Measurements from ENCODE around the gene GRIN3B. TPM values are rescaled to one million over a fixed set of nuclear protein-coding genes. Genes with fewer than 3 reads are reported as not detected.
"Not testable (repeated sequence)": the region's sequence is repeated elsewhere in the genome, so short reads cannot be mapped to it uniquely, and the experiment has no call there.

The GRIN3B gene
- polyA plus RNA-seq, 1 donor, result 0.22 TPM

GRCh38 chr19:1020868-1021425, 20.7 kb downstream of the GRIN3B start, which contains the start of gene TMEM259:
TSS of gene TMEM259 (minus strand) at chr19:1021123. CDS start at chr19:1020996, 127 bp downstream.
- peak; percentile 98 for DNase-seq
- Histone ChIP-seq H3K27me3 (ENCODE audit: control insufficient read depth, insufficient read depth, low read length) (no peaks in the 10 kb centered on the region), H3K9me3 (ENCODE audit: control insufficient read depth, low read depth, low read length) (no peaks in the 10 kb centered on the region), H3K4me1 (ENCODE audit: control insufficient read depth, insufficient read depth, low read length) (peaks cover 36% of the 10 kb centered on the region), H3K27ac (ENCODE audit: low read length) (peak within 1 kb of the TSS; percentile 68), H3K4me3 (ENCODE audit: low read length) (peak within 1 kb of the TSS; percentile 99), H3K36me3 (ENCODE audit: control insufficient read depth, insufficient read depth, low read length) (no peaks in the 10 kb centered on the region)
- WGBS (ENCODE audit: insufficient coverage, low lambda C conversion rate), result no CpG with 5 or more reads among the region's 68 CpGs

- not testable (repeated sequence) for H3K27ac ChIP-seq (ENCODE audit: low read length); H3K36me3 ChIP-seq (ENCODE audit: control insufficient read depth, insufficient read depth, low read length); H3K4me3 ChIP-seq (ENCODE audit: low read length); H3K9me3 ChIP-seq (ENCODE audit: control insufficient read depth, low read depth, low read length); DNase-seq
- WGBS (ENCODE audit: insufficient coverage, low lambda C conversion rate), result no CpG with 5 or more reads among the region's 5 CpGs
- Histone ChIP-seq H3K4me1 (ENCODE audit: control insufficient read depth, insufficient read depth, low read length) (peaks cover 30% of the 10 kb centered on the region), H3K27me3 (ENCODE audit: control insufficient read depth, insufficient read depth, low read length) (peaks cover 11% of the 10 kb centered on the region)
Measured at GRCh38 chr19:1023883-1024188, 23.6 kb downstream of the GRIN3B start.

GRCh38 chr19:1025080-1025479, 24.9 kb downstream of the GRIN3B start:
- H3K27ac ChIP-seq (ENCODE audit: low read length); H3K36me3 ChIP-seq (ENCODE audit: control insufficient read depth, insufficient read depth, low read length); DNase-seq; H3K4me3 ChIP-seq (ENCODE audit: low read length); H3K9me3 ChIP-seq (ENCODE audit: control insufficient read depth, low read depth, low read length): not testable (repeated sequence)
- H3K4me1 ChIP-seq (ENCODE audit: control insufficient read depth, insufficient read depth, low read length), result peaks cover 28% of the 10 kb centered on the region
- H3K27me3 ChIP-seq (ENCODE audit: control insufficient read depth, insufficient read depth, low read length), result peaks cover 11% of the 10 kb centered on the region
- WGBS (ENCODE audit: insufficient coverage, low lambda C conversion rate), result 83% methylated on average over 1 of the region's 6 CpGs

GRCh38 chr19:1025960-1026782, 26.0 kb downstream of the GRIN3B start, which contains the start of gene CNN2:
TSS of gene CNN2 (plus strand) at chr19:1026608. CDS start at chr19:1026662, 54 bp downstream.
- WGBS (ENCODE audit: insufficient coverage, low lambda C conversion rate), result no CpG with 5 or more reads among the region's 63 CpGs
- Histone ChIP-seq H3K27me3 (ENCODE audit: control insufficient read depth, insufficient read depth, low read length) (peaks cover 11% of the 10 kb centered on the region), H3K36me3 (ENCODE audit: control insufficient read depth, insufficient read depth, low read length) (peaks cover 4% of the 10 kb centered on the region), H3K9me3 (ENCODE audit: control insufficient read depth, low read depth, low read length) (peaks cover 3% of the 10 kb centered on the region), H3K4me3 (ENCODE audit: low read length) (peak within 1 kb of the TSS; percentile 85), H3K4me1 (ENCODE audit: control insufficient read depth, insufficient read depth, low read length) (peaks cover 35% of the 10 kb centered on the region), H3K27ac (ENCODE audit: low read length) (peak within 1 kb of the TSS; percentile 83)
- peak; percentile 59 to 80 for DNase-seq

GRCh38 chr19:1026783-1027649, 26.8 kb downstream of the GRIN3B start:
- Histone ChIP-seq H3K4me1 (ENCODE audit: control insufficient read depth, insufficient read depth, low read length) (peaks cover 35% of the 10 kb centered on the region), H3K9me3 (ENCODE audit: control insufficient read depth, low read depth, low read length) (peaks cover 3% of the 10 kb centered on the region), H3K36me3 (ENCODE audit: control insufficient read depth, insufficient read depth, low read length) (peaks cover 5% of the 10 kb centered on the region), H3K4me3 (ENCODE audit: low read length) (peak overlapping the region; percentile 85), H3K27ac (ENCODE audit: low read length) (peak overlapping the region; percentile 83), H3K27me3 (ENCODE audit: control insufficient read depth, insufficient read depth, low read length) (peaks cover 11% of the 10 kb centered on the region)
- WGBS (ENCODE audit: insufficient coverage, low lambda C conversion rate), result no CpG with 5 or more reads among the region's 36 CpGs
- DNase-seq, result peak in 1 of 2 donors; percentile 31

- Histone ChIP-seq H3K4me1 (ENCODE audit: control insufficient read depth, insufficient read depth, low read length) (peaks cover 35% of the 10 kb centered on the region), H3K4me3 (ENCODE audit: low read length) (peak overlapping the region; percentile 85), H3K27me3 (ENCODE audit: control insufficient read depth, insufficient read depth, low read length) (peaks cover 11% of the 10 kb centered on the region), H3K9me3 (ENCODE audit: control insufficient read depth, low read depth, low read length) (peaks cover 3% of the 10 kb centered on the region), H3K36me3 (ENCODE audit: control insufficient read depth, insufficient read depth, low read length) (peaks cover 11% of the 10 kb centered on the region), H3K27ac (ENCODE audit: low read length) (peak overlapping the region; percentile 83)
- DNase-seq, result no peak
- no CpG with 5 or more reads among the region's 16 CpGs for WGBS (ENCODE audit: insufficient coverage, low lambda C conversion rate)
Measured at GRCh38 chr19:1027650-1028061, 27.4 kb downstream of the GRIN3B start.

GRCh38 chr19:1028062-1028926, 28.1 kb downstream of the GRIN3B start:
- peak overlapping the region; percentile 85 for H3K4me3 ChIP-seq (ENCODE audit: low read length)
- no CpG with 5 or more reads among the region's 58 CpGs for WGBS (ENCODE audit: insufficient coverage, low lambda C conversion rate)
- H3K27ac ChIP-seq (ENCODE audit: low read length), result peak overlapping the region; percentile 65
- H3K27me3 ChIP-seq (ENCODE audit: control insufficient read depth, insufficient read depth, low read length), result peaks cover 11% of the 10 kb centered on the region
- peaks cover 11% of the 10 kb centered on the region for H3K36me3 ChIP-seq (ENCODE audit: control insufficient read depth, insufficient read depth, low read length)
- peaks cover 35% of the 10 kb centered on the region for H3K4me1 ChIP-seq (ENCODE audit: control insufficient read depth, insufficient read depth, low read length)
- DNase-seq, result peak; percentile 66 to 81
- peaks cover 3% of the 10 kb centered on the region for H3K9me3 ChIP-seq (ENCODE audit: control insufficient read depth, low read depth, low read length)

GRCh38 chr19:1032264-1032867, 32.1 kb downstream of the GRIN3B start:
- Histone ChIP-seq H3K27ac (ENCODE audit: low read length) (no peak overlapping the region), H3K27me3 (ENCODE audit: control insufficient read depth, insufficient read depth, low read length) (peaks cover 4% of the 10 kb centered on the region), H3K4me3 (ENCODE audit: low read length) (no peak overlapping the region), H3K4me1 (ENCODE audit: control insufficient read depth, insufficient read depth, low read length) (peaks cover 25% of the 10 kb centered on the region), H3K36me3 (ENCODE audit: control insufficient read depth, insufficient read depth, low read length) (peaks cover 18% of the 10 kb centered on the region), H3K9me3 (ENCODE audit: control insufficient read depth, low read depth, low read length) (no peaks in the 10 kb centered on the region)
- WGBS (ENCODE audit: insufficient coverage, low lambda C conversion rate), result no CpG with 5 or more reads among the region's 20 CpGs
- no peak for DNase-seq

GRCh38 chr19:1035998-1036621, 35.9 kb downstream of the GRIN3B start:
- Histone ChIP-seq H3K4me3 (ENCODE audit: low read length) (no peak overlapping the region), H3K4me1 (ENCODE audit: control insufficient read depth, insufficient read depth, low read length) (peaks cover 17% of the 10 kb centered on the region), H3K36me3 (ENCODE audit: control insufficient read depth, insufficient read depth, low read length) (peaks cover 16% of the 10 kb centered on the region), H3K27me3 (ENCODE audit: control insufficient read depth, insufficient read depth, low read length) (peaks cover under 1% of the 10 kb centered on the region), H3K27ac (ENCODE audit: low read length) (no peak overlapping the region), H3K9me3 (ENCODE audit: control insufficient read depth, low read depth, low read length) (no peaks in the 10 kb centered on the region)
- no peak for DNase-seq
- WGBS (ENCODE audit: insufficient coverage, low lambda C conversion rate), result no CpG with 5 or more reads among the region's 29 CpGs

All from large intestine (tissue), 3 donors.